Endothelial cell of umbilical vein (primary cell): Measurements from ENCODE around the gene P2RX4. TPM values are rescaled to one million over a fixed set of nuclear protein-coding genes. Genes with fewer than 3 reads are reported as not detected.

Experiments used
- BruUV-seq: library from RNA; stranded (reverse); fragments of 400-500 nt; replicated peaks from 2 replicates; lab custom pipeline; 2021; lab: Mats Ljungman, UMichigan
- CTCF ChIA-PET: fragments of 300-600, 350-600 bp; sonication (Branson Sonifier 250); formaldehyde crosslinking; loops from one replicate; lab custom pipeline; 2021; ENCODE audit warnings: antibody characterized with exemption, inconsistent platforms; lab: Charles Lee
- POLR2A ChIA-PET: fragments of 300-600, 350-600 bp; sonication (Branson Sonifier 250); formaldehyde crosslinking; loops from one replicate; lab custom pipeline; 2021; ENCODE audit warnings: antibody characterized with exemption, inconsistent platforms; lab: Charles Lee
- DNase-seq: peaks from one replicate; pipeline ENCODE4 v3.0.0-alpha.2; 2011; ENCODE audit warnings: low read depth, low spot score
- FAIRE-seq: peaks from 2 replicates; lab custom pipeline; 2011; peaks lifted over from hg19 to GRCh38; lab: Jason Lieb, UNC
- H2AFZ ChIP-seq: 2 replicates; pipeline ENCODE4 v1.6.0; 2012; ENCODE audit warnings: low read depth, low read length, control low read depth, inconsistent platforms
- H3K27ac ChIP-seq: 2 replicates; pipeline ENCODE4 v1.5.1; 2011; ENCODE audit warnings: low read depth, mild to moderate bottlenecking, control low read depth, low read length, moderate library complexity; ENCODE audit not compliant: insufficient read depth
- H3K27me3 ChIP-seq, 2 experiments: 2 replicates each; pipeline versions ENCODE4 v1.6.0 to v1.6.1; 2011; ENCODE audit warnings: low read length in 2 of 2, mixed read lengths in 1 of 2; ENCODE audit not compliant: control insufficient read depth in 2 of 2, insufficient read depth in 2 of 2
- H3K36me3 ChIP-seq, 2 experiments: 2 replicates in 1 of 2; 3 replicates in 1 of 2; pipeline ENCODE4 v1.5.1; 2011; ENCODE audit warnings: low read length in 2 of 2, mild to moderate bottlenecking in 1 of 2, moderate library complexity in 1 of 2; ENCODE audit not compliant: control insufficient read depth in 2 of 2, insufficient read depth in 2 of 2; ENCODE audit errors: extremely low read depth in 1 of 2
- H3K4me1 ChIP-seq: 3 replicates; pipeline ENCODE4 v1.5.1; 2011; ENCODE audit warnings: mild to moderate bottlenecking, low read length; ENCODE audit not compliant: control insufficient read depth, insufficient read depth; ENCODE audit errors: extremely low read depth
- H3K4me2 ChIP-seq: 2 replicates; pipeline ENCODE4 v1.6.1; 2011; ENCODE audit warnings: low read length, control low read depth, mixed read lengths; ENCODE audit not compliant: insufficient read depth
- H3K4me3 ChIP-seq, 3 experiments: fragments of 200-600 bp in 1 of 3; sonication (generic), shearing (Covaris generic) in 1 of 3; replicated peaks in 1 of 3; 2 replicates each; pipeline ENCODE4 v1.5.1; 2011 to 2016; ENCODE audit warnings: control low read depth in 3 of 3, low read length in 3 of 3, mild to moderate bottlenecking in 2 of 3, inconsistent platforms in 1 of 3, low read depth in 1 of 3, moderate library complexity in 1 of 3; ENCODE audit not compliant: insufficient read depth in 1 of 3
- H3K79me2 ChIP-seq: 2 replicates; pipeline ENCODE4 v1.6.0; 2012; ENCODE audit warnings: low read length, inconsistent platforms; ENCODE audit not compliant: control insufficient read depth, insufficient read depth
- H3K9ac ChIP-seq: replicated peaks from 2 replicates; pipeline ENCODE3; 2011; ENCODE audit warnings: low read length, control low read depth; ENCODE audit not compliant: insufficient read depth; ENCODE audit errors: extremely low read depth
- H3K9me1 ChIP-seq: replicated peaks from 3 replicates; pipeline ENCODE4 v1.6.0; 2011; ENCODE audit warnings: mild to moderate bottlenecking, low read length; ENCODE audit not compliant: control insufficient read depth, insufficient read depth; ENCODE audit errors: extremely low read depth
- H3K9me3 ChIP-seq: replicated peaks from 2 replicates; pipeline ENCODE4 v1.5.1; 2012; ENCODE audit warnings: low read length, inconsistent platforms; ENCODE audit not compliant: control insufficient read depth, insufficient read depth
- H4K20me1 ChIP-seq: replicated peaks from 2 replicates; pipeline ENCODE3; 2011; ENCODE audit warnings: mild to moderate bottlenecking, low read length; ENCODE audit not compliant: control insufficient read depth, insufficient read depth; ENCODE audit errors: extremely low read depth
- EZH2 ChIP-seq: IDR thresholded peaks from 2 replicates; pipeline ENCODE4 v1.6.1; 2012; ENCODE audit warnings: borderline replicate concordance, low read depth, mild to moderate bottlenecking, moderate library complexity, low read length, inconsistent platforms; ENCODE audit not compliant: severe bottlenecking
- FOS ChIP-seq: IDR thresholded peaks from 2 replicates; pipeline ENCODE4 v1.6.1; 2011; ENCODE audit warnings: mild to moderate bottlenecking, low read length, moderate library complexity, borderline replicate concordance; ENCODE audit not compliant: insufficient read depth
- GATA2 ChIP-seq: IDR thresholded peaks from 2 replicates; pipeline ENCODE4 v1.7.0; 2011; ENCODE audit warnings: low read depth, mild to moderate bottlenecking, moderate library complexity, mixed read lengths, low read length; ENCODE audit not compliant: insufficient read length, insufficient read depth
- JUN ChIP-seq: IDR thresholded peaks from 2 replicates; pipeline ENCODE4 v1.6.1; 2011; ENCODE audit warnings: borderline replicate concordance, low read depth; ENCODE audit not compliant: insufficient read length, insufficient read depth
- MYC ChIP-seq: IDR thresholded peaks from one replicate; pipeline ENCODE4 v1.6.1; 2011; ENCODE audit warnings: mild to moderate bottlenecking, low read depth, low read length
- POLR2A ChIP-seq: IDR thresholded peaks from 2 replicates; pipeline ENCODE4 v1.6.1; 2012; ENCODE audit warnings: low read depth, mild to moderate bottlenecking, control low read depth, low read length
- POLR2AphosphoS5 ChIP-seq: IDR thresholded peaks from 2 replicates; pipeline ENCODE4 v1.6.1; 2012; ENCODE audit warnings: low read depth, mild to moderate bottlenecking, control low read depth, low read length, moderate library complexity; ENCODE audit not compliant: insufficient read depth
- dilution Hi-C: fragments of 300-500 bp; cut with MboI; formaldehyde crosslinking; loops from one replicate; pipeline ENCODE4 v1.15.0; 2019; ENCODE audit warnings: low sequenced_read_pairs; ENCODE audit not compliant: extremely low pct_ligation_motif_present
- intact Hi-C: fragments of 100-400 bp; cut with micrococcal nuclease; formaldehyde crosslinking; loops from one replicate; pipeline ENCODE4 v1.10.0; 2022
- polyA plus RNA-seq, 4 experiments: library from polyadenylated mRNA; depleted of rRNA in 3 of 4; stranded (reverse) in 3 of 4; unstranded in 1 of 4; fragments of >200 nt; gene quantifications; 2 replicates each; pipeline versions ENCODE4 v1.2.1 to v1.2.3, GENCODE V29; 2011 to 2012; ENCODE audit warnings: missing spikeins in 1 of 4
- total RNA-seq: library from RNA; stranded (reverse); gene quantifications from 2 replicates; pipeline ENCODE4 v1.2.3, GENCODE V29; 2021
- TF ChIP-seq, protein P1 (sequence below), 2 donors: IDR thresholded peaks; 1 replicate in 1 of 2; 2 replicates in 1 of 2; pipeline ENCODE4 v1.5.1; 2011; ENCODE audit warnings: low read length in 2 of 2, mild to moderate bottlenecking in 2 of 2, moderate library complexity in 2 of 2, control low read depth in 1 of 2, inconsistent platforms in 1 of 2, low read depth in 1 of 2; ENCODE audit not compliant: insufficient read depth in 1 of 2; ENCODE audit errors: extremely low read depth in 1 of 2
- TF ChIP-seq, protein P2 (sequence below): IDR thresholded peaks from 2 replicates; pipeline ENCODE4 v1.6.1; 2011; ENCODE audit not compliant: insufficient read depth, insufficient read length

Gene P2RX4
- total and polyA plus RNA-seq, 2 donors (not counting 3 experiments of a cell fraction or from before 2014, with no cell fraction given), result 92.8 to 116 TPM

DNA sequence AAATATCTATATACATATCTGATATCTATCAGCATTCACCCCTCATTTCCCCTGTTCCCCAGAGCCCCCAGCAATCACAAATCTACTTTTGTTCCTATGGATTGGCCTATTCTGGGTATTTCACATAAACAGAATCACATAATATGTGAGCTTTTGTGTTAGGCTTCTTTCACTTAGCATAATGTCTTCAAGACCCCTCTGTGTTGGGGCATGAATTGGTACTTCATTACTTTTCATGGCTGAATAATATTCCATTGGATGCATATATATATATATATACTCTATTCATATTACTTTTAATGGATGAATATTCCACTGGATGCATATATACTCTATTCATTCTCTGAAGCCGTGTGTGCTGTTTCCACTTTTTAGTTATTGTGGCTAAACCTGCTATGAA, 57.9 kb downstream of the P2RX4 start:
- dilution Hi-C loops, result no loop called here

More for the DNA sequence above, 57.9 kb downstream of the P2RX4 start:
- CTCF ChIA-PET, result no interaction called here
- H3K79me2 ChIP-seq, result no peaks in the 10 kb centered on the region
- H3K36me3 ChIP-seq, result peaks cover 8 to 11% of the 10 kb centered on the region in 2 experiments
- no peak overlapping the region for H3K27ac ChIP-seq
- intact Hi-C loops, result no loop called here
- DNase-seq (no peak), FAIRE-seq (no peak)
- no peak overlapping the region for H3K9ac ChIP-seq
- no peak overlapping the region for H2AFZ ChIP-seq
- H3K4me3 ChIP-seq, result no peak overlapping the region
- H3K27me3 ChIP-seq, result no peaks in the 10 kb centered on the region
- no TSS peak for BruUV-seq
- no peaks in the 10 kb centered on the region for H3K9me3 ChIP-seq
- TF ChIP-seq, protein P1, sequence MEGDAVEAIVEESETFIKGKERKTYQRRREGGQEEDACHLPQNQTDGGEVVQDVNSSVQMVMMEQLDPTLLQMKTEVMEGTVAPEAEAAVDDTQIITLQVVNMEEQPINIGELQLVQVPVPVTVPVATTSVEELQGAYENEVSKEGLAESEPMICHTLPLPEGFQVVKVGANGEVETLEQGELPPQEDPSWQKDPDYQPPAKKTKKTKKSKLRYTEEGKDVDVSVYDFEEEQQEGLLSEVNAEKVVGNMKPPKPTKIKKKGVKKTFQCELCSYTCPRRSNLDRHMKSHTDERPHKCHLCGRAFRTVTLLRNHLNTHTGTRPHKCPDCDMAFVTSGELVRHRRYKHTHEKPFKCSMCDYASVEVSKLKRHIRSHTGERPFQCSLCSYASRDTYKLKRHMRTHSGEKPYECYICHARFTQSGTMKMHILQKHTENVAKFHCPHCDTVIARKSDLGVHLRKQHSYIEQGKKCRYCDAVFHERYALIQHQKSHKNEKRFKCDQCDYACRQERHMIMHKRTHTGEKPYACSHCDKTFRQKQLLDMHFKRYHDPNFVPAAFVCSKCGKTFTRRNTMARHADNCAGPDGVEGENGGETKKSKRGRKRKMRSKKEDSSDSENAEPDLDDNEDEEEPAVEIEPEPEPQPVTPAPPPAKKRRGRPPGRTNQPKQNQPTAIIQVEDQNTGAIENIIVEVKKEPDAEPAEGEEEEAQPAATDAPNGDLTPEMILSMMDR (IDR thresholded peaks at IDR 0.05; ENCODE audit: extremely low read depth in 1 of 2, insufficient read depth in 1 of 2, low read depth in 1 of 2, low read length in 2 of 2), result no peak
- TF ChIP-seq GATA2 (no peak), EZH2 (no peak), POLR2A (no peak), FOS (no peak), POLR2AphosphoS5 (no peak), MYC (no peak), JUN (no peak)
- TF ChIP-seq, protein P2, sequence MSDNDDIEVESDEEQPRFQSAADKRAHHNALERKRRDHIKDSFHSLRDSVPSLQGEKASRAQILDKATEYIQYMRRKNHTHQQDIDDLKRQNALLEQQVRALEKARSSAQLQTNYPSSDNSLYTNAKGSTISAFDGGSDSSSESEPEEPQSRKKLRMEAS, result no peak
- H4K20me1 ChIP-seq, result no peaks in the 10 kb centered on the region
- H3K4me2 ChIP-seq, result no peak overlapping the region
- POLR2A ChIA-PET, result no interaction called here
- H3K4me1 ChIP-seq, result peaks cover 6% of the 10 kb centered on the region
- no peaks in the 10 kb centered on the region for H3K9me1 ChIP-seq
